IMR-90 (cell line): ENCODE data around the gene SPACDR. TPM values are rescaled to one million over a fixed set of nuclear protein-coding genes. Genes with fewer than 3 reads are reported as not detected.

Source experiments
- ATAC-seq: fragments of 200-7000 bp; cut with Tn5 transposase; 2 replicates; pipeline ENCODE4 v1.9.1; 2020; ENCODE audit warnings: low read depth, mild to moderate bottlenecking, moderate library complexity
- BruUV-seq: library from RNA; stranded (reverse); fragments of 400-500 nt; replicated peaks from 2 replicates; lab custom pipeline; 2021; lab: Mats Ljungman, UMichigan
- CTCF ChIA-PET: fragments of 300-600 bp; formaldehyde crosslinking; extraction: SDS; loops from one replicate; lab custom pipeline; 2021; ENCODE audit warnings: antibody characterized with exemption; lab: Yijun Ruan, JAX
- POLR2A ChIA-PET: fragments of 300-600 bp; sonication (Branson Sonifier 250); formaldehyde crosslinking; loops from one replicate; lab custom pipeline; 2022; ENCODE audit warnings: antibody characterized with exemption; ENCODE audit not compliant: unreplicated experiment; lab: Charles Lee
- DNase-seq: peaks from one replicate; pipeline ENCODE4 v3.0.0; 2013
- H2AFZ ChIP-seq: replicated peaks from 2 replicates; pipeline ENCODE3; 2013; ENCODE audit warnings: low read length, mild to moderate bottlenecking; ENCODE audit not compliant: poor library complexity
- H2AK5ac ChIP-seq: 2 replicates; pipeline ENCODE4 v1.6.1; 2013; ENCODE audit warnings: low read depth, low read length, inconsistent platforms
- H2AK9ac ChIP-seq: replicated peaks from 2 replicates; pipeline ENCODE3; 2013; ENCODE audit warnings: mild to moderate bottlenecking, low read depth, low read length, moderate library complexity; ENCODE audit not compliant: poor library complexity
- H2BK120ac ChIP-seq: 2 replicates; pipeline ENCODE4 v1.6.1; 2013; ENCODE audit warnings: low read depth, low read length, inconsistent platforms
- H2BK15ac ChIP-seq: 3 replicates; pipeline ENCODE4 v1.6.1; 2013; ENCODE audit warnings: low read depth, low read length, inconsistent platforms
- H2BK20ac ChIP-seq: 2 replicates; pipeline ENCODE4 v1.6.1; 2013; ENCODE audit warnings: low read depth, mild to moderate bottlenecking, inconsistent platforms, low read length, moderate library complexity
- H2BK5ac ChIP-seq: 2 replicates; pipeline ENCODE4 v1.6.1; 2013; ENCODE audit warnings: mild to moderate bottlenecking, low read depth, low read length, inconsistent platforms; ENCODE audit not compliant: poor library complexity, severe bottlenecking
- H3K14ac ChIP-seq: replicated peaks from 2 replicates; pipeline ENCODE4 v1.6.1; 2013; ENCODE audit warnings: low read depth, low read length, inconsistent platforms
- H3K18ac ChIP-seq: 2 replicates; pipeline ENCODE4 v1.6.1; 2013; ENCODE audit warnings: low read depth, low read length, control low read depth
- H3K23ac ChIP-seq: 2 replicates; pipeline ENCODE4 v1.6.1; 2013; ENCODE audit warnings: low read depth, low read length, inconsistent platforms
- H3K27ac ChIP-seq: 2 replicates; pipeline ENCODE4 v1.5.1; 2013; ENCODE audit warnings: mild to moderate bottlenecking, control low read depth, low read length; ENCODE audit not compliant: insufficient read depth
- H3K27me3 ChIP-seq: 2 replicates; pipeline ENCODE4 v1.6.1; 2013; ENCODE audit warnings: low read length; ENCODE audit not compliant: control insufficient read depth, insufficient read depth
- H3K36me3 ChIP-seq: 2 replicates; pipeline ENCODE4 v1.6.1; 2013; ENCODE audit warnings: low read length, mixed read lengths; ENCODE audit not compliant: control insufficient read depth, insufficient read depth
- H3K4ac ChIP-seq: 2 replicates; pipeline ENCODE4 v1.6.1; 2013; ENCODE audit warnings: low read depth, low read length, inconsistent platforms
- H3K4me1 ChIP-seq: 2 replicates; pipeline ENCODE4 v1.6.1; 2013; ENCODE audit warnings: low read length, mixed read lengths; ENCODE audit not compliant: control insufficient read depth, insufficient read depth
- H3K4me2 ChIP-seq: 2 replicates; pipeline ENCODE4 v1.6.1; 2013; ENCODE audit warnings: low read depth, mild to moderate bottlenecking, control low read depth, low read length, moderate library complexity
- H3K4me3 ChIP-seq: 2 replicates; pipeline ENCODE4 v1.5.1; 2013; ENCODE audit warnings: low read depth, mild to moderate bottlenecking, control low read depth, low read length, moderate library complexity; ENCODE audit not compliant: insufficient read depth
- H3K56ac ChIP-seq: 2 replicates; pipeline ENCODE4 v1.6.1; 2013; ENCODE audit warnings: low read length, inconsistent platforms; ENCODE audit not compliant: insufficient read depth; ENCODE audit errors: extremely low read depth
- H3K79me1 ChIP-seq, 2 experiments: 2 replicates each; pipeline ENCODE4 v1.6.1; 2013; ENCODE audit warnings: low read length in 2 of 2, inconsistent platforms in 1 of 2, low read depth in 1 of 2
- H3K9ac ChIP-seq: 2 replicates; pipeline ENCODE4 v1.6.1; 2013; ENCODE audit warnings: low read depth, low read length, control low read depth
- H3K9me1 ChIP-seq: 2 replicates; pipeline ENCODE4 v1.6.1; 2013; ENCODE audit warnings: low read length, inconsistent platforms; ENCODE audit not compliant: insufficient read depth
- H3K9me3 ChIP-seq: 2 replicates; pipeline ENCODE4 v1.6.1; 2013; ENCODE audit warnings: low read length; ENCODE audit not compliant: control insufficient read depth, insufficient read depth
- H4K20me1 ChIP-seq: 2 replicates; pipeline ENCODE4 v1.6.1; 2013; ENCODE audit warnings: low read length, inconsistent platforms; ENCODE audit not compliant: insufficient read depth
- H4K5ac ChIP-seq: 2 replicates; pipeline ENCODE4 v1.6.1; 2013; ENCODE audit warnings: mild to moderate bottlenecking, low read depth, low read length, control low read depth
- H4K8ac ChIP-seq, 2 experiments: 2 replicates each; pipeline ENCODE4 v1.6.1; 2013; ENCODE audit warnings: low read depth in 2 of 2, low read length in 2 of 2, control low read depth in 1 of 2, inconsistent platforms in 1 of 2
- H4K91ac ChIP-seq: 2 replicates; pipeline ENCODE4 v1.6.1; 2013; ENCODE audit warnings: low read depth, low read length, inconsistent platforms; ENCODE audit not compliant: insufficient read depth
- BHLHE40 ChIP-seq: fragments of 150-350 bp; IDR thresholded peaks from 2 replicates; pipeline ENCODE4 v1.6.1; 2016; ENCODE audit warnings: mild to moderate bottlenecking, low read depth, low read length
- ELK1 ChIP-seq: fragments of 150-350 bp; IDR thresholded peaks from 2 replicates; pipeline ENCODE4 v1.6.1; 2016; ENCODE audit warnings: low read depth, mild to moderate bottlenecking, low read length, moderate library complexity, borderline replicate concordance
- POLR2A ChIP-seq: IDR thresholded peaks from 2 replicates; pipeline ENCODE4 v1.6.1; 2012; ENCODE audit warnings: mild to moderate bottlenecking, low read depth, low read length
- RFX5 ChIP-seq: IDR thresholded peaks from 2 replicates; pipeline ENCODE4 v1.8.0; 2012; ENCODE audit warnings: low read depth, mild to moderate bottlenecking, low read length, moderate library complexity
- USF2 ChIP-seq: fragments of 150-350 bp; IDR thresholded peaks from 2 replicates; pipeline ENCODE4 v1.6.1; 2017; ENCODE audit warnings: mild to moderate bottlenecking, antibody characterized with exemption, low read length, low read depth
- WGBS, 2 experiments: methylation state at CpG; one replicate each; pipeline versions ENCODE4 v1.1.5 to v1.1.7; 2013; ENCODE audit warnings: missing lambda C conversion rate in 2 of 2; ENCODE audit not compliant: insufficient read length in 1 of 2; ENCODE audit errors: extremely low coverage in 2 of 2; 5-methylcytosine and 5-hydroxymethylcytosine counted together
- dilution Hi-C: fragments of 300-500 bp; cut with HindIII; formaldehyde crosslinking; loops from one replicate; pipeline ENCODE4 v1.14.3; 2018; ENCODE audit warnings: low sequenced_read_pairs; ENCODE audit not compliant: unreplicated experiment
- in situ Hi-C: fragments of 300-500 bp; cut with MboI; formaldehyde crosslinking; loops from 3 replicates; pipeline ENCODE4 v1.14.3; 2019; ENCODE audit warnings: low sequenced_read_pairs, inconsistent platforms, mixed read lengths
- intact Hi-C: fragments of 100-400 bp; cut with micrococcal nuclease; formaldehyde crosslinking; loops from 2 replicates; pipeline ENCODE4 v1.10.0; 2022
- polyA plus RNA-seq, 3 experiments: library from polyadenylated mRNA; depleted of rRNA; stranded (reverse); fragments of >200 nt; gene quantifications; 2 replicates each; pipeline ENCODE4 v1.2.3, GENCODE V29; 2012; ENCODE audit warnings: low replicate concordance in 1 of 3
- total RNA-seq: library from RNA; depleted of rRNA; stranded (reverse); fragments of >200 nt; gene quantifications from 2 replicates; pipeline ENCODE4 v1.2.3, GENCODE V29; 2012

The SPACDR gene
- total and polyA plus RNA-seq, 2 of the 4 experiments (the other 2 are of a cell fraction), result 0.54 to 2.1 TPM

GRCh38 chr7:100513212-100513810, 49.3 kb upstream of the SPACDR start:
- Histone ChIP-seq H3K27ac (no peak overlapping the region), H3K79me1 (no peaks in the 10 kb centered on the region), H3K14ac (no peak overlapping the region), H4K5ac (no peak overlapping the region), H3K56ac (no peak overlapping the region), H2BK5ac (no peak overlapping the region), H2AFZ (no peak overlapping the region), H3K23ac (no peak overlapping the region), H2AK9ac (no peak overlapping the region), H2BK120ac (no peak overlapping the region), H3K36me3 (no peaks in the 10 kb centered on the region), H3K4me3 (no peak overlapping the region), H3K4me1 (peaks cover 11% of the 10 kb centered on the region), H3K9ac (no peak overlapping the region), H3K4ac (no peak overlapping the region), H3K18ac (no peak overlapping the region), H4K20me1 (no peaks in the 10 kb centered on the region), H4K91ac (no peak overlapping the region), H3K9me3 (no peaks in the 10 kb centered on the region), H2BK15ac (no peak overlapping the region), H3K4me2 (no peak overlapping the region), H3K27me3 (no peaks in the 10 kb centered on the region), H3K9me1 (peaks cover 14% of the 10 kb centered on the region), H2BK20ac (no peak overlapping the region), H4K8ac (no peak overlapping the region), H2AK5ac (no peak overlapping the region)
- dilution Hi-C loops, result no loop called here
- 96 to 100% methylated on average over 1 to 4 of the region's 9 CpGs for WGBS, 2 experiments
- TF ChIP-seq ELK1 (no peak), USF2 (no peak), BHLHE40 (no peak), POLR2A (no peak), RFX5 (no peak)
- in situ Hi-C loops, result no loop called here
- intact Hi-C loops, result no loop called here
- BruUV-seq, result no TSS peak
- CTCF ChIA-PET, result no interaction called here
- no peak for DNase-seq
- ATAC-seq, result no peak
- POLR2A ChIA-PET, result no interaction called here
